ENCODE results near the gene RNF25. TPM values are rescaled to one million over a fixed set of nuclear protein-coding genes. Genes with fewer than 3 reads are reported as not detected.

RNF25 gene
- total RNA-seq, 1 donor from 2014 or later: 20.2 TPM

DNA sequence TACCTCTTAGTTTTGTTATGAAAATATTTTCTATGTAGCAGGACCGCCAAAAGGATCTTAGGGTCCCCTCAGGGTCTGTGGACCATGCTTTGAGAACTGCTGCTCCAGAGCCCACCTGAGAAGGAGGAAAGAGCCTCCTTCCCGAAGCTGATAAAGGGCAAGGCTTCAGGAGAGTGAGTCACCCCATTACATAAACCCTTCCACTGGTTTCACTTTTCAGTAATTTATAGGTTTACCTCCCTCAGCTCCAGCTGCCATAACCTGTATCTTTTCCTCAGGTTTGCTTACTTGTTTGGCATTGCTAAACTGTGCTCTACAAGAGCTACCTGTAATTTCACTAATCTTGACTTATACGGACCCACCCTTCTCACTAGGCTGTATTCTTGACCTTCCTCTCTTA lies 45.5 kb upstream of the RNF25 start:
- Histone ChIP-seq H3K27ac (peak overlapping the region; percentile 32), H3K4me1 (peaks cover 13% of the 10 kb centered on the region), H3K36me3 (peaks cover 6% of the 10 kb centered on the region), H3K4me3 (no peak overlapping the region), H3K9me3 (no peaks in the 10 kb centered on the region), H3K27me3 (no peaks in the 10 kb centered on the region)
- intact Hi-C loops (cut with DNase I): no loop called here
- peak; percentile 62 for ATAC-seq
- TF ChIP-seq, protein P1, sequence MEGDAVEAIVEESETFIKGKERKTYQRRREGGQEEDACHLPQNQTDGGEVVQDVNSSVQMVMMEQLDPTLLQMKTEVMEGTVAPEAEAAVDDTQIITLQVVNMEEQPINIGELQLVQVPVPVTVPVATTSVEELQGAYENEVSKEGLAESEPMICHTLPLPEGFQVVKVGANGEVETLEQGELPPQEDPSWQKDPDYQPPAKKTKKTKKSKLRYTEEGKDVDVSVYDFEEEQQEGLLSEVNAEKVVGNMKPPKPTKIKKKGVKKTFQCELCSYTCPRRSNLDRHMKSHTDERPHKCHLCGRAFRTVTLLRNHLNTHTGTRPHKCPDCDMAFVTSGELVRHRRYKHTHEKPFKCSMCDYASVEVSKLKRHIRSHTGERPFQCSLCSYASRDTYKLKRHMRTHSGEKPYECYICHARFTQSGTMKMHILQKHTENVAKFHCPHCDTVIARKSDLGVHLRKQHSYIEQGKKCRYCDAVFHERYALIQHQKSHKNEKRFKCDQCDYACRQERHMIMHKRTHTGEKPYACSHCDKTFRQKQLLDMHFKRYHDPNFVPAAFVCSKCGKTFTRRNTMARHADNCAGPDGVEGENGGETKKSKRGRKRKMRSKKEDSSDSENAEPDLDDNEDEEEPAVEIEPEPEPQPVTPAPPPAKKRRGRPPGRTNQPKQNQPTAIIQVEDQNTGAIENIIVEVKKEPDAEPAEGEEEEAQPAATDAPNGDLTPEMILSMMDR (IDR thresholded peaks at IDR 0.05): no peak
- DNase-seq: no peak

DNA sequence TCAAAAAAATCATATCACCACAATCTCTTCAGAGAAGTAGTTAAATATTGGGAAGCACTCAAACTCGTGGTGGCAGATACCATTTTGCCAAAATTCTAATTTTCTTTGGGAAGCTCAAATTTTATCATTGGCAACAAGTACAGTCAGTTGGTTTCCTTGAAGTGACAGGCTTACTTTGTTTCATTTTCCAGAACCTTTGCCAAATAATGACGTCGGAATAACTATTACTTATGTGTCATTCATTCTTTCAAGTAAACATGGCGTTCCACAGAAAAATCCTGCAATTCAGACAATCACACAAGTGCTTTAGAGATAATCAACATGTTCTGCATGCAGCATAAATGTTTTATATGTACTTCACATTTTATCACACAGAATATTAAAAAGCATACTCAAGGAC lies 44.3 kb upstream of the RNF25 start:
- Histone ChIP-seq H3K36me3 (peaks cover 6% of the 10 kb centered on the region), H3K4me3 (no peak overlapping the region), H3K27ac (no peak overlapping the region), H3K9me3 (no peaks in the 10 kb centered on the region), H3K27me3 (no peaks in the 10 kb centered on the region), H3K4me1 (peaks cover 20% of the 10 kb centered on the region)
- no peak for DNase-seq
- ATAC-seq: no peak
- TF ChIP-seq, protein P1 (IDR thresholded peaks at IDR 0.05): no peak
- intact Hi-C loops (cut with DNase I): no loop called here

DNA sequence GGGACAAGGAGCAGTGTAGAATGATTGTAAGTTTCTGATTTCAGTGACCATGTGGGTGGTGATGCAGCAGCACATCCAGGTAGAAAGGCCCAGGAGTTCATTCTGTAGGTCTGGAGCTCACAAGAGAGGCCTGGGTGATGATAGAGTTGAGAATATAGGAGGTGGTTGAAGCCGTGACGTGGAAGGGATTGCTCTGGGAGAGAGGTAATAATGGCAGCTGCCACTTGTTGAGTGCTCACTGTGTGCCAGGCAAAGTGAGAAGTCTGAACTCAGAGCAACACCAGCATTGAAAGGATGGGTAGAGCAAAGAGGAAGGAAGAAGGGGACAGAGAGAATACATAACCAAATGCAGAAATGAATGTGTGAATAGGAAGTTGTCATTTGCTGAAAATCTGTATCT lies 42.1 kb upstream of the RNF25 start:
- TF ChIP-seq, protein P1 (IDR thresholded peaks at IDR 0.05): no peak
- Histone ChIP-seq H3K4me3 (no peak overlapping the region), H3K4me1 (peaks cover 20% of the 10 kb centered on the region), H3K36me3 (peaks cover 6% of the 10 kb centered on the region), H3K27me3 (no peaks in the 10 kb centered on the region), H3K9me3 (no peaks in the 10 kb centered on the region), H3K27ac (no peak overlapping the region)
- no peak for ATAC-seq
- no peak for DNase-seq
- intact Hi-C loops (cut with DNase I): no loop called here

DNA sequence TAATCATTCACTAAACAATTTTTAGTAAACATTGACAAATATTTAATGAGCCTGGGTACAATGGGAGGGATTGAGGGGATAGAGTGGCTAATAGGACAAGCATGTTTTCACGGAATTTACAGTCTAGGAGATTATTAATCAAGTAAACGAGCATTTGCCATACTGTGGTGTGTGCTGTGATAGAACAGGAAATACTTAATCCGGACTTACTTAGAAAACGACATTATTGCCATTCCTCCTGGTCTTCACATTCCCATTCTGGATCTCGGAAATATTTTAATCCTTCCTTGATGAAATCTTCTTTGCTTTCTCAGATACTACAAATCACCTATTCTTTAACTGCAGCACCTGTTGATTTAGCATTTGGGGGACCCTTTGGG lies 39.7 kb upstream of the RNF25 start:
- DNase-seq: no peak
- H3K27ac ChIP-seq: peak overlapping the region; percentile 89
- no peak for ATAC-seq
- no peaks in the 10 kb centered on the region for H3K27me3 ChIP-seq
- peaks cover 6% of the 10 kb centered on the region for H3K36me3 ChIP-seq
- intact Hi-C loops (cut with DNase I): no loop called here
- H3K9me3 ChIP-seq: no peaks in the 10 kb centered on the region
- H3K4me1 ChIP-seq: peaks cover 13% of the 10 kb centered on the region
- TF ChIP-seq, protein P1 (IDR thresholded peaks at IDR 0.05): no peak
- H3K4me3 ChIP-seq: peak overlapping the region; percentile 94

DNA sequence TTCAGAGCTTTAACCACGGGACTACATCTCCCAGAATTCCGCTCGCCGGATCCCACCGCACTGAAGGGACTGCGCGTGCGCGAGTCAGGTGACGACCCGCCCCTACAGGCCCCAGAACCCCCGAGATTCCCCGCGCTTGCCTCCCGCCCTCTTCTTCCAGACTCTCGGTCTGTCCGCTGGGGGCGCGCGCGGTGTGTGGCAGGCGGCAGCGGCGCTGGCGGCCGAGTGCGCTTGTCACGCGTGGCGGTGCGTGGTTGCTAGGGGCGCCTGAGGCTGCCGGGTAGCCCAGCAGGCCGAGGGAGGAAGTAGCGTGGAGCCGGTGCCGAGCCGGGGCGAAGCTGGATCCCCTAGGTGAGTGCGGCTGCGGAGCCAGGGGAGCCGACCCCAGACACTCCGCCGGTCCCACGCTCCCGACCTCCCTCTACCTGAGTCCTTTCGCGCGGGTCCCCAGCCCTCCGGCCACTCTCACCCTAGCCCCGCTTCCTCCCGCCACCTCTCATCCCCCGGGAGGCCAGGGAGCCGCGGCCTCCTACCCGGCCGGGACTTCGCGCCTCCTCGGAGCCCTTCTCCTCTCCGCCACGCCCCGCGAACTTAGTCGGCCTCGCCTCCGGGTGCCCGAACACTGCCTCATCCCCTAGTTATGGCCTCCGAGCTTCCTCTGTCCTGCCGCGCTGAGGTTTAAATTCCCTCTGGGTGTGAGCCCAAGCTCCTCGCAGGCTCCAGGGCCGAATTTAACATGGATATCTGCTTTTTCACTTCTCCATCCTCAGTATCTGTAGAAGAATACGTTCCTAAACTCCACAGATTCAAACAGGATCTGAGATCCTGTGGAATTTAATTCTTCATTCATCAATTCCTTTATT lies 39.1 kb upstream of the RNF25 start, which contains the start of gene TTLL4:
TSS of gene TTLL4 (plus strand) at position 149 of the 863 bp plus-strand sequence. CDS start 26,842 bp downstream, outside the sequence.
- H3K4me3 ChIP-seq: peak within 1 kb of the TSS; percentile 94
- H3K4me1 ChIP-seq: peaks cover 13% of the 10 kb centered on the region
- H3K27me3 ChIP-seq: no peaks in the 10 kb centered on the region
- ATAC-seq: peak; percentile 99
- intact Hi-C loops (cut with DNase I): no loop called here
- TF ChIP-seq, protein P1 (IDR thresholded peaks at IDR 0.05): peak; percentile 92
- H3K36me3 ChIP-seq: peaks cover under 1% of the 10 kb centered on the region
- peak within 1 kb of the TSS; percentile 89 for H3K27ac ChIP-seq
- no peaks in the 10 kb centered on the region for H3K9me3 ChIP-seq
- peak; percentile 100 for DNase-seq

Measured in upper lobe of right lung (tissue), 1 donor.